ENCODE results near the gene CACNB3.
A peak's percentile ranks its signal among the peaks of the same experiment; 100 is the strongest.
"Not testable (repeated sequence)": the region's sequence is repeated elsewhere in the genome, so short reads cannot be mapped to it uniquely, and the experiment has no call there.

Gene CACNB3

DNA sequence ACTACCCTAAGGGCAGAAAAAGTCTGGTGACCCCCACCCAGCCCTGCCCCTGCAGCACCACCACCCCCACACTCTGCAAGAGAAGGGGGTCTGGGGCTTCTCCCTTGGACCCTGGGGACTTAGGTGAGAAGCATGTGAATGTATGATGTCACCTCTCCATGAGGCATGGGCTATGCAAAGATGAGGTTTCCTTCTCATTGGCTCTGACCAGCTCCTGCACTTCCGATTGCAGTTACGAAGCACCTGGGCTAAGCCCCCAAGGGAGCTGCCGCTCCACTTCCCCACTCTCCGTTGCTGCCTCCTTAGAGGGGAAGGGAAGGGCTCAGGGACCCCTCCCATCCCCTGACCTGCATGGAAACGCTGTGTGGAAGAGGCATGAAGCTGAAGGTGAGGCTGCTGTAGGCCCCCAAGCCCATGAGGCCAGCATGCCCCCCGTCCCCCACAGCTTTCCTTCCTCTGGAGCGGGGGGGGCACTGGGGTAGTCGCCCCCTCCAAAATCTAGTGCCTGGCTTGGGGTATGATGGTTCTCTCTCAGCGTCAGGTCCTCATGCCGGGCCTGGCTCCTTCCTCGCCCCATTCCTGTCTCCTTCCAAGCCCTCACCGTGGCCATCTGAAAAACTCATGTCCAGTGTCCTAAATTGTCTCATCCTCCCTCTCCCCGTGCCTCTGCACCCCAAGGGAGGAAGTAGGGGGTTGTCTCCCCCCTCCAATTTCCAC, 39.1 kb downstream of the CACNB3 start:
- DNase-seq, result no peak

DNA sequence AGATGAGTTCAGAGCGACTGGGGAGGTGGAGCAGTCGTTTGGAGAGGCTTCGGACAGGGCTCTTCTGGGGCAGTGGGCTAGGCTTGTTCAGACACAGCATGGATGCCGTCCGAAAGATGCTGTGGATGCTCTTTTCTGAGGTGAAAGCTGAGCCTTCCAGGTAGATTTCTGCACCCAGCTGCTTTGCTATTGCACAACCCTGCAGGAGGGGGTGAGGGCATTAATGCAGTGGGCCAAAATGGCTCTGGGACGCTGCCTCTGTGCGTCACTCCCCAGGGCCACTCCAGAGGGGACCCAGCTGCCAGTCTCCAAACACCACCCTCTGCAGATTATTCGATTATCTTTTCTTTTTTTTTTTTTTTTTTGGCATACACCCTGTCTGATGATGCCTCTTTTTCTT, 39.7 kb downstream of the CACNB3 start:
- DNase-seq, result no peak

DNA sequence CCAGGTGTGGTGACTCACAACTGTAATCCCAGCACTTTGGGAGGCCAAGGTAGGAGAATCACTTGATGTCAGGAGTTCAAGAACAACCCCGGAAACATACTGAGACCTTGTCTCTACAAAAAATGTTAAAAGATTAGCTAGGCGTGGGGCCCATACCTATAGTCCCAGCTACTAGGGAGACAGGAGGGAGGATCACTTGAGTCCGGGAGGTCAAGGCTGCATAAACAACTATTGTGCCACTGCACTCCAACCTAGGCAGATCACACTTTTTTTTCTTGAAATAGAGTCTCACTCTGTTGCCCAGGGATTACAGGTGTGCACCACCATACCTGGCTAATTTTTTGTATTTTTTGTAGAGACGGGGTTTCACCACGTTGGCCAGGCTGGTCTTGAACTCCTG, 41.3 kb downstream of the CACNB3 start:
- no peak for DNase-seq

DNA sequence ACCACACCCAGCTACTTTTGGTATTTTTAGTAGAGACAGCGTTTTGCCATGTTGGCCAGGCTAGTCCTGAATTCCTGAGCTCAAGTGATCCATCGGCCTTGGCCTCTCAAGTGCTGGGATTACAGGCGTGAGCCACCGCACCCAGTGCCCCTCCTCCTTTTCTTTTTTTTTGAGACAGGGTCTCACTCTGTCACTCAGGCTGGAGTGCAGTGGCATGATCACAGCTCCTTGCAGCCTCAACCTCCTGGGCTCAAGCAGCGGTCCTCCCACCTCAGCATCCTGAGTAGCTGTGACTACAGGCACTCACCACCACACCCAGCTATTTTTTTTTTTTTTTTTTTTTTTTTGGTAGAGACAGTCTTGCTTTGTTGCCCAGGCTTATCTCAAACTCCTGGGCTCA, 41.9 kb downstream of the CACNB3 start:
- DNase-seq, result not testable (repeated sequence)

DNA sequence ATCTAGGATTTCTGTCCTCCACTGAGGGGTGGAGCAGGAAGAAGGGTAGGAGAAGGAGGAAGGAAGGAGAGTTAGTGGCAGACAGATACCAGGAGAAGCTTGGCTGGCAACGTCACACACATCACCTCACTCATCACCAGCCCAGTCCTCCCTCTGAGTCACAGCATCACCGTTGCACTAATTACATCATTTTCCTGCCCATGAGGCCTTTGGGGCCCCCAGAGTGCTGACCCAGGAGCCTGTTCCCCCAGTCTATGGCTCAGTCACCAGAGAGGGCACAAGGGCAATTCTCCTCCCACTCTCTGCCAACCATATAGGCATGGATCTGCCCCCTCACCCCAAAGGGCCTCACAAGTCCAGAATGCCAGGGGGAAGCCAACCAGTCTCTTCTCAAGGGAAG, 42.8 kb downstream of the CACNB3 start:
- no peak for DNase-seq

DNA sequence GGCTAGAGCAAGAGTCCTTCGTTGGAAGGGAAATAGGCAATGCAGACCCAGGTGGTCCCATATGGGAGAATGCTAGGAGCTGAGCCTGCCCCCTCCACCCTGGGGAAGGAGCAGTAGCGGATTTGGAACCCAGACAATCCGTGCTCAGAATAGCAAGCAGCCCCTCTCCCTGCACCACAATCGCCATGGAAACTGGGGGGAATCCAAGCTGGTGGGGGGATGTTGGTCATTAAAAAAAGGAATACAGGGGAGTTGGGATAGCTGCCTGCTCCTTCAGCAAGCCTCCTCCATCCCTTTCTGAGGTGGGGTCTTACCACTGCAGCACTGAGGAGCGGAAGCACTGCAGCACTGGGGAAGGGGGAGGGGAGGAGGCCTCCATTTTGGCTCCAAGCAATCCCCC, 44.5 kb downstream of the CACNB3 start:
- no peak for DNase-seq

DNA sequence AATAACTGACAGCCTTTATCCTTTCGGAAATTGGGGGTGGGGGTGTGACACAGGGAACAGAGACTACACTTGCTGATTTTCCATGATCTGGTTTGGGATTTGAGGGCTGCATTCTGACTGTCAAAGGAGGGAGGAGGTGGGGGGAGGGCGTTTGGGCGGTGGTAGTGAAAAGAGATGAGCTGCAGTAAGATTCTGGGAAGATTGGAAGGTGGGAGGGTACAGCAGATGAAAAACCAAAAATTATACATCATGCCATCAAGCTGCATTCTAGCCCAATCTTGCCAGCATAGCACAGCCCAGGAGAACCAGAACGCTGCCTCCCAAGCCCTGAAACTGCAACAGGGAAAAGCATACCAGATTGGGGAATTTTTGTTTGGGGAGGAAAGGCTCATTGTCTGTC, 45.0 kb downstream of the CACNB3 start:
- DNase-seq, result no peak

DNA sequence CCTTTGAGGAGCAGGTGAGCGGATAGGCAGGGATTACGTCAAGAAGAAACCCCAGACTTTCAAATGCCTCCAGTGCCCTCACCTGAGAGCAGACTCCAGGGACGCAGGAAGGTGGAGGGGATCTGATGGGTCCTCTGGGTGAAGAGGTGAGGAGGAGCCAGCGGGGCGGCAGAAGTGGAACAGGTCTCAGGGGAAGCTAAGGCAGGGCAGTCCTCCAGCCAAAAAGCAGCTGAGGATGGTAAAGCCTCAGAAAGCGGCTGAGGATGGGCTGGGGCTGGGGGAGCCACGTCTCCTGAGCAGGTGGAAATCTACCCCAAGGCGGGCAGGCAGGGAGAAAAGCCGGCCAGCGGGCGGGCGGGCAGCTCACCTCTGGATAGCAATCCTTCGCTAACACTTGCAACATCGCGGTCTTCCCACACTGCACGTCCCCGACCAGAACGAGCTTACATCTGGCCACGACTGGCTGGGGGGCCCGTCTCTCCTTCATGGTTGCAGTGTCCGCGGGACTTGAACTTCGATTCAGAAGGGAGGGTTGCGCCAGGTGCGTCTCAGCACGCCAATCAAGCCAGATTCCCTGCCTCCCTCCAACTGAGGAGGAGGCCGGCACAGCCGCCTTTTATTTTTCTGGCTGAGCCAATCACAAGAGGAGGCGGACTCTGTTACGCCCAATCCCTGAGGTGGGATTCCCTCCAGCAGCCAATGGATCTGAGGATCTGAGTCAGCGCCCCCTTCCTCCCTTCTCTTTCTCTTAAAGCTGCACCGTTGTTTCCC, 47.2 kb downstream of the CACNB3 start, which contains the start of gene RND1:
RND1 (minus strand) TSS at position 590 of the 771 bp plus-strand sequence; CDS start at position 487, 103 bp downstream.
- DNase-seq, result peak; percentile 86

DNA sequence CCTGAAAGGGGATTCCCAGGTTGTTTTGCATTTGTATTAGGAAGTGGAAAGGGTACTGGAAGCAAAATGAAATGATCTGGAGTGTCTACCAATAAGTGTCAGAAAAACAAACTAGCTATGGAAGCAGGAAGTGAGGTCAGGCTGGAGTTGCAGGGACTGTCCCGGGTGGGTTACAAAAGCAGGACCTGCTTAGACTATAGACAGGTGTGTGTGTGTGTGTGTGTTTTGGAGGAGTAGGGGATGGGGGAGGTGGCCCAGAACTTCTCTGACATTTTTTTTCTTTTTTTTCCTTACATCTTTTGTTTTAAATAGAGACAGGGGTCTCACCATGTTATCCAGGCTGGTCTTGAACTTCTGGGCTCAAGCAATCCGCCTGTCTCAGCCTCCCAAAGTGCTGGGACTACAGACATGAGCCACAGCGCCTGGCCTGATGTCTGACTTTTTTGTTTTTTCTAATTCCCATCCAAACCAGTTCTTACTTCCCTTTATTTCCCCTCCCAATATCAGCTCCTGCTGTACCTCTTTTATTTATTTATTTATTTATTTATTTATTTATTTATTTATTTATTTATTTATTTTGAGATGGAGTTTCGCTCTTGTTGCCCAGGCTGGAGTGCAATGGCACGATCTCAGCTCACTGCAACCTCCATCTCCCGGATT, 47.9 kb downstream of the CACNB3 start:
- DNase-seq, result no peak

DNA sequence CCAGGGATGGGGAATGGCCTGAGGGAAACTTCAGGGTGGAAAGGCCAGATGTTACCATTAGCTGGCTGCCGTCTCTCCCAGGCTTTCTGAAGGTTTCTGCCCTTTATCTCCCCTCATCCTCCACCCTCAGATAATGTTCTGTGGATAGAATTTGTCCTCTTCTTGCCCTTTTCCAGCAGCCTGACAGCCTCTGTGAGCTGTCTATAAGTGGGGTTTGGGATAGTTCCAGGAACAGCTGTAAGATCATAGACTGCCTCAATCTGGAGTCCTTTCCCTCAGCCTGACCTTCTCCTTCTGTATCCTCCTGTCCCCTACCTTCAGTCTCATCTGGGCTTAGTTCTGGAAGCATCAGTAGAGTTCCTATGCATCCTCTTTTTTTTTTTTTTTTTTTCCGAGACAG, 50.2 kb downstream of the CACNB3 start:
- no peak for DNase-seq

DNA sequence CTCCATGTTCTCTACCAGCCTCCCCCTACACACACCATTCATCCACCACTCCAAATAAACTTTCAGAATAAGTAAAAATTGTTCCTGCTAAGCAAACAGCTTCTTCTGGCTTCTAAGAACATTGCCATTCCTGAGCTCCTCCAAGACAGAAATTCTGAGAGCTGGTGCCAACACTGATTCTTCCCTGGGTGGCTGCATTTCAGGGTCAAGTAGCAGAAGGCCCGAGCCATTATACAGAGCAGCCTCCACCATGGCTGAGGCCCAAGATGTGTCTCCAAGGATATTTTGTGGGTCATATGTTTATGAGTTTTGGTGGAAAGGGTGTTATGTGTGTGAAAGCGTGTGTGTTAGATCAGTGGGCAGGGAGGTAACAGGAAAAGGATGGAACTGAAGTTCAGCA, 50.9 kb downstream of the CACNB3 start:
- DNase-seq, result no peak

DNA sequence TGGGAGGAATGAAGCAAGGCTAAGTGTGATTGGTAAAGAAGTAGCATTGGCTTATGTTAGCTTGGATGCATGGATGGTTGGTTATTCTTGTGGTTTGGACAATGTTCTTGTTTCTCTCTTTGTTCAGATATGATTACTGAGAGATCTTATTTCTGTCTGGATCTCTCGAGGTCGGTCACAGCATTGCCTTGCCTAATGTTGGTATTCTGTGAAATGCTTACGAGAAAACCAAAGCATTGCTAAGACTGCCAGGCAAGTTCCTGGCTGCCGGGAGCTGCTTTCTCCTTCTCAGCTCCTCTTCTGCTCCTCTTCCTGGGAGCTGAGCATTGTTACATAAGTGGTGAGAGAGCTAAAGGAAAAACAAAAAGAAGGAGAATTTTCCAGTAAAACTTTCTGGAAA, 54.8 kb downstream of the CACNB3 start:
- no peak for DNase-seq

DNA sequence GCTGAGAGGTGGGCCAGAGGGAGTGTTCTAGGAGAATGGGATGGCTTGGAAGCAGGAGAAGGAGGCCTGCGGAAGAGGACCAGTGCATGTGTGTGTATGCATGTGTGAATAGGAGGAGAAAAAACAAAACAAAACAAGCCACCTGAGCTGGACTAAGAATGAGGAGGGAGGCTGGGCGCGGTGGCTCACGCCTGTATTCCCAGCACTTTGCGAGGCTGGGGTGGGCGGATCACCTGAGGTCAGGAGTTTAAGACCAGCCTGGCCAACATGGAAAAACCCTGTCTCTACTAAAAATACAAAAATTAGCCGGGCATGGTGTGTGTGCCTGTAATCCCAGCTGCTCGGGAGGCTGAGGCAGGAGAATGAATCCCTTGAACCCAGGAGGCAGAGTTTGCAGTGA, 55.2 kb downstream of the CACNB3 start:
- not testable (repeated sequence) for DNase-seq

DNA sequence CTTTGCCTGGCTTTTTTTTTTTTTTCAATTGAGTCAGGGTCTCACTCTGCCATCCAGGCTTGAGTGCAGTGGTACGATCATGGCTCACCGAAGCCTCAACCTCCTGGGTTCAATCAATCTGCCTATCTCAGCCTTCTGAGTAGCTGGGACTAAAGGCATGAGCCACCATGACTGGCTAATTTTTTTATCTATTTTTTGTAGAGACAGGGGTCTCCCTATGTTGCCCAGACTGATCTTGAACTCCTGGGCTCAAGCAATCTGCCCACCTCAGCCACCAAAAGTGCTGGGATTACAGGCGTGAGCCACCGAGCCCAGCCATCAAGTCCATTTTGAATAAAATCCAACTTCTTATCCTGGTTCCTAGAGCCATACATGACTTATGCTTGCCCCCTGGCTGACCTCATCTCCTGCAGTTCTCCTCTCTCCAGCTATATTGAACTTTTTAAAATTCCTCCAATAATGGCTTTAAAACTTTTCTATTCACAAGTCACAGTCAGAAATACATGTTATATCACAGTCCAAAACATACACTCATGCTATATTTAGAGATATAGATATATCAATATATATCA, 57.7 kb downstream of the CACNB3 start:
- no peak for DNase-seq

Measured in NCI-H2107 (cell line).